DMS79 (cell line): ENCODE measurements around the gene XXYLT1.

Experiments
- DNase-seq: peaks from one replicate; lab custom pipeline; 2025; lab: John Stamatoyannopoulos, UW

Gene XXYLT1

DNA sequence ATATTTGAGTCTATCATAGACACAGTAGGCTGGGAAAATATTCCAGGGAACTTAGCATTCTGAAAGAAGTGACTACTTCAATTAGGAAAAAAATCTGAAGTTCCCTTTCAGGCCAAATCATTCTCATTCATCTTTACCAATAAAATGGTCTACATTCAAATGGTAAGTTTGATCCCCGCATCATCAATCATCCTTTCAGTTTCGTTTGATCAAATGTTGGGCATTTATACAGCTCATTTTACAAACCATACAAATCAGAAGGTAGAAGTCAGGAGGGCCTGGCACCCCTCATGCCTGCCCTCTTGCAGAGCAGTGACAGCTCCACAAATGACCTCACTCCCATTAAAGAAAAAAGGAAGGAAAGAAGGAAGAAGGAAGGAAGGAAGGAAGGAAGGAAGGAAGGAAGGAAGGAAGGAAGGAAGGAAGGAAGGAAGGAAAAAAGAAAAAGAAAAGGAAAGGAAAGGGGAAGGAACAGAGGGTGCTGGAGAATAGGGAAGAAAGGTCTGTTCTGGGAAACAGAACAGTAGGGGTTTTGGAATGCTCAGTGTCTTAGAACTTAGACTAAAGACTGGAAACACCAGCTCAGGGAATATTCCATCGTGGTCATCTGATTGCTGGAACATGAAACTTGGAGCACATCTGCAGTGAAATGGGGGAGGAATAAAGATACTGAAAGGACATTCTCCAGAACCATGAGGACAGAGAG, 86.1 kb downstream of the XXYLT1 start:
- no peak for DNase-seq

GRCh38 chr3:195183071-195183776, 87.7 kb downstream of the XXYLT1 start:
- DNase-seq: no peak

- no peak for DNase-seq
These were observed 88.5 kb downstream of the XXYLT1 start for GRCh38 chr3:195182470-195182795.

- DNase-seq: no peak
These were observed 89.1 kb downstream of the XXYLT1 start for GRCh38 chr3:195181741-195182469.

DNA sequence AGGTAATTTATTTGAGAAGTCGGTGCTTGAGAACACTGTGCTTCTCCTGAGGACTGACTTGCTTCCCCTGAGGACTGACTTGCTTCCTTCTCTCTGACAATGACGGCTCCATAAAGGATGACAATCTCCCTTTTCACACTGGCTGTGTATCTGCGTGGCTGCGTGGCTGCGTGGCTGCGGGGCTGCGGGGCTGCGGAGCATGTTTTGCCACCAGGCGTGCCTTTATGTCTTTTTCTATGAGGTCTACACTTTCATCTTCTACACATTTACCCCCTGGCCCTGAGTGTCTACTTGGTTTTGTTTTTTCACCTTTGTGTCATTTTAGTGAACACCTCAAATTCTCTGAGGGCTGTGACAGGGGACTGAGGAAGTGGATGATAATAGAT, 89.9 kb downstream of the XXYLT1 start:
- DNase-seq: no peak

DNA sequence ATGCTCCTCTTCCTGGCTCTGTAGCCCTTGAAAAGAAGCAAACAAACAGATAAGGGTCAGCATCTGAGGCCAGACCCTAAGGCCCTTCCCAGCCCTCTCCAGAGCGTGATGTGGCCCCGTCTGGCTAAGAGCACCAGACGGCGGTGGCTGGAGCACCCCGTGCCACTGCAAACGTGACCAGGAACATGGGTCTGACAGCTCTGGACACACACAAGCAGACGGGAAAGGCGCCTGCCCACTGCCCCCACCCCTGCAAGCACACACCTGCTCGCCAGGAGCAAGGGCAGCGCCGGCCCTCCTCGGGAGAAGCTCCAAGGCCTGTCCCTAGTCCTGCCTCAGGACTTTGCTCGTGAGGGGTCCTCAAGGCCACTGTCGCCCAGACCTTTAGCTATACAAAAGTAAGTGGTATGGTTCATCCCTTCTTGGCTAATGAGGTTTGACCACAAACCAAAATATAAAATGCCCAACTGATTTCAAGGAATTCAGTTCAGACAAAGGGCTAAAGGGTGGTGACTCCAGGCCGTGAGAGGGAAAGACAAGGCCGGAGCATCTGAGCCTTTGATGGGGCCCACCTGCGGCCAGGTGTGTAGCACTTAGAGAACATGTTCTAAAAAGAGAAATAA, 90.4 kb downstream of the XXYLT1 start:
- DNase-seq: peak; percentile 33

DNA sequence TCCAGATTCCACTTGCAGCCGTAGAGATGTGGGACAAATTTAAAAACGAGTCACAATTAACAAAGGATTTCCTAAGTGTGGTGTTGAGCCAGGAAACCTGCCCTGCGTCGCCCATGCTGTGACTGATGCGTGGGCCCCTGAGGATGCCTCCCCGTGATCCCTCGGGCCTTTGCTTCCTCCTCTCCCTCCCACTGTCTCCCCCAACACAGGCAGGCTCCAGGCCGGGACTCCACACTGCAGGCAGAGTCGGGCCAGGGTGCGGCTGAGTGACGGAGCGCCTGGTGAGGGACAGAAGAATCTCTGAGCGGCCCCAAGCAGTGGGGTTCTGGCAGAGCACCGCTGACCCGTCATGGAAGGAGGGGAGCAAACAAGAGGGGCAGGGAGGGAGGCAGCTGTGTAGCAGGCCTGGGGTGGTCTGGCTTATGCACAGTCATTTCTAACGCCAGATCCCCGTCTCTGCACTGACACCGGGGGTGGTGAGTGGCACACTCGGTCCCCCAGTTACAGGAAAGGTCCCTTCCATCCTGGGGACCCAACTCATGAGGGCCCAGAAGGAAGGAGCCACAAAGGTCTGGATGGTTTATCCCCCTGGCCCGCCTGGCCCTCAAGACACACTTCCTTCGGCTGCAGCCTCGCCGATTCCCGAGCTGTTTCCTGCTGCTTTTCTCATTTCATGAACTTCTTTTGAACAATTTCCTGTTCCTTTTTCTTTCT, 91.0 kb downstream of the XXYLT1 start:
- no peak for DNase-seq

DNA sequence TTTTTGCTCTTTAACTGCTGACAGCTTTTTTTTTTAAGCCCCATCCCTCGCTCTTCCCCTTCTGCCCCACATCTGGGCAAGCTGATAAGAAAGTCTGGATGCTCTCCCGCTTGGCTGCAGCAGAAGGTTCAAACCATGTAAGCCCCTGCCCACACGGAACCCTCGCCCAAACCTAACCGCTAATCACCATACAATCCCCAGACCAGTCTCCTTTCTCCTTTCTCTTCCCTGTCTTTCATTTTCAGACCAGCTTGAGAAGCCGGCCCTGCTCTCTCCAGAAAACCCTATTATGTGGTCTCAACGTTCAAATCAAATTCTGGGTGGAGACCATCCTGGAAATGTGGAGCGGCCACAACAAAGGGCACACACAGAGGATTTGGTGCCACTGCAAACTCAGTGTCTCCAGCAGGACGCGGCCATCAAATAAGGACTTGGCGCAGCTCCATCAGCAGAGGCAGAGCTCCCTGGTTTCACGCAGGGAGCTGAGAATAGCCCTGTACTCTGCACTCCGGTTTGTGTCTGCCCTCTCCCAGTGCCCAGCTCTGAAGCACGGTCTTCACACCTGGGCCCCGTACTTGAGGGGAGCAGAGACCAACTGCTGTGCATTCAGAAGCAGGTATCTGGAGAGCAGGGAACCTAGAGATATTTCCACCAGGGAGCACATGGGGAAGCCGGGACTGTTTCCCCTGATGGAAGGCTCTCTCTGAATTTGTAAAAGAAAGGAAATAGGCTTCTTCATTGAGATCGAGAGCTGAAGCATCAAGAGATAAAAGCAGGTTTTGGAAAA, 92.6 kb downstream of the XXYLT1 start:
- peak; percentile 68 for DNase-seq

- DNase-seq: no peak
These were observed 93.4 kb downstream of the XXYLT1 start for GRCh38 chr3:195177422-195178123.

DNA sequence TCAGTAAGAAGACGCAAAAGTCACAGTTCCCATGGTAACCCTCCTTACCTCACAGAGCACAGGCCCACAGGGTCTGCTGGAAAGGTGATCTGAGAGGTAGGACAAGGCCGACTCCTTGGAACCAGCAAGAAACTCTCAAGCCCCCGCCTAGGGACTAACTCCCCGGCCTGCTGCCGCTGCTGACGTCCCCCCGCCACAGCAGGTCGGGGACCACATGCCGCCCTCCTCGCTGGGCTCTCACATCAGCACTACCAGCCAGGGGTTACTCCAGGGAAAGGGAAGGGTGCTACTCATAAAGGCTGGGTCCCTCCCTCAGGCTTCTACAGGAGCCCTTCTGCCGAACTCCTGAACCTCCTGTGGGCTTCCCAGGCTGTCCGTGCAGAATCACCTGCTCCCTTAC, 94.2 kb downstream of the XXYLT1 start:
- DNase-seq: no peak

- DNase-seq: no peak
These were observed 95.3 kb downstream of the XXYLT1 start for GRCh38 chr3:195175476-195176337.

DNA sequence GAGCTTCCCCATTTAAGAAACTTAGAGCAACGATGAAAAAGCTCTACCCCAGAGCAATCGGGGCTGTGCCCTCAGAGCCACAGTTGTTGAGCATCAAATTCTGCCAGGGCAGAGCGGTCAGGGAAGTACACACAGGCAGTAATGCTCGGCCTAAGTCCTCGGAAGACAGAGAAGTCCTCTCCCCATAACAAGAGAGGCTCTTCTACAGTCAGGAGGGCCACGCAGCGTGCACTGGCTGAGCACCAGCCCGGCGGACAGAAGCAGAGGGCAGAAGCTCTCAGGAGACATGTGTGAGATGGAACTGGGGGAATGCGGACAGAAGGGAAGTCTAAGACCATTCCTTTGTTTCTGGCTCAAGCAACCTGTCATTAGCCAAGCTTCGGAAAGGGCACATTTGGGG, 95.9 kb downstream of the XXYLT1 start:
- no peak for DNase-seq

GRCh38 chr3:195173657-195174056, 97.3 kb downstream of the XXYLT1 start:
- no peak for DNase-seq

GRCh38 chr3:195172896-195173295, 98.1 kb downstream of the XXYLT1 start:
- no peak for DNase-seq

- DNase-seq: no peak
These were observed 98.8 kb downstream of the XXYLT1 start for GRCh38 chr3:195172039-195172684.

DNA sequence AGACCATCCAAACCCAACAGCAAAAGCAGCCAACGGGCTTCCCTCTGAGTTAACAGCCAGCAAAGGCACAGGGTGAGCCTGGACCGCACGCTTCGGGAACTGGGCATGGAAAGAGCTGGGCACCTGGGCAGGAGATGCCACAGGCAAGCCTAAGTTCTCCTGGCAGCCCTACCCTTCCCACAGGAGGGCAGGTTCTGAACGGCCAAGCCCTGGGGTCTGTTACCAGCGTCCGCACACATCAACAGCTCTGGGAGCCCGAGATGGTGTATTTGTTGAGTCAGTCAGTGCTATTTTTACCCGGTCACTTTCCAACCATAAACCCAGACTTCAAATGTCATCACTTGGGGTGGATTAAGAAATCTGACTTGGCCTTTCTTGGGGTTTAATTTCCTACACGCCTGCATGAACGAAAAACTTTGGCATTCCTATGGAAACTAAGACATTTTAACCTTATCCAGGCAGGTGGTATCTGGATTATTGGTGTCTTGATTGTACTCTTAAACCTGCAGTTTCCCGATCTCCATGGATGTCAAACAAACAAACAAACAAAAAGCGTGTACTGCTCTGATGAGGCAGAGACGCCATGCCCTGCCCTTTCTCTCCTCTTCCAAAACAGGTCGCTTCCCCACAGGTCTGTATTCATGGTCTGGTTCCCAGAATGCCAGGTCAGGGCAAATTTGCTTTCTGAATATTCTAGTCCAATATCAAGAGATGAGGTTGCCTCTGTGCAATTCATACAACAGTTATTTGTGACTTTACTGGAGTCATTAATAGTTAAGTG, 99.7 kb downstream of the XXYLT1 start:
- no peak for DNase-seq

- DNase-seq: no peak
These were observed 100.5 kb downstream of the XXYLT1 start for GRCh38 chr3:195170496-195170895.

- no peak for DNase-seq
These were observed 101.8 kb downstream of the XXYLT1 start for GRCh38 chr3:195169011-195169649.
